ENCODE results near the gene SLC39A6. TPM values are rescaled to one million over a fixed set of nuclear protein-coding genes. Genes with fewer than 3 reads are reported as not detected.

The SLC39A6 gene
- total RNA-seq, 1 experiment from 2014 or later: 33.9 TPM

DNA sequence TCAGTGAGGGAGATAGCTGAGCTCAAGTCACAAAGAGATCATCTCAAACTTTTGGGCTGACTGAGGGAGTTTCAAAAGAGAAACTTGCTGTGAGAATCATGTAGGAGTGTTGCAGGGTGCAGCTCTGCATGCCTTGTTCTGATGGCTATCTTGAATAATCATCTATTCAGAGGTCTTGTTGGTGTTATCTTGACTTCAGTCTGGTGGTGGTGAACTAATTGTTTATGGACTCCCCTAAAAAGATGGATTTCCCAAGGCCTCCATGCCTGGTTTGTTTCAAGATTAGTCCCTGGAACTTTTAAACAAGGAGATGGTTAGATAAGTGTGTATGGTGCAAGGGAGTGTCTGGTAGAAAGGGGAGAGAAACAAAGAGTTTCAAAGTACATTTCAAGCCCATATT is 29.8 kb downstream of the SLC39A6 start:
- no peak overlapping the region for H2AFZ ChIP-seq (ENCODE audit: low read length)
- Mint-ChIP-seq H3K4me3 (no peak overlapping the region), H3K27me3 (ENCODE audit: low read depth) (no peaks in the 10 kb centered on the region), H3K36me3 (ENCODE audit: insufficient read depth in 1 of 3, low read depth in 3 of 3) (peaks cover 0 to 15% (median 11%) of the 10 kb centered on the region in 3 experiments; a peak in 5 of 7 replicates), H3K9me3 (peaks cover 18 to 21% of the 10 kb centered on the region in 2 experiments), H3K27ac (no peak overlapping the region), H3K4me1 (no peaks in the 10 kb centered on the region)
- no peak overlapping the region for H3K18ac ChIP-seq (ENCODE audit: insufficient read length, low read depth, low read length)
- H3K27ac ChIP-seq (ENCODE audit: insufficient read length, low read depth, low read length): no peak overlapping the region
- H2BK5ac ChIP-seq (ENCODE audit: insufficient read length, low read length): no peak overlapping the region
- H2BK20ac ChIP-seq (ENCODE audit: low read depth, low read length, poor library complexity, severe bottlenecking): no peak overlapping the region
- H3K79me2 ChIP-seq (ENCODE audit: insufficient read depth, low read length): no peaks in the 10 kb centered on the region
- no peak for TF ChIP-seq CTCF (conservative IDR thresholded peaks at IDR 0.05)
- no peak overlapping the region for H3K4ac ChIP-seq (ENCODE audit: low read depth, low read length)
- H3K9me3 ChIP-seq (ENCODE audit: control insufficient read depth, low read depth, low read length): peaks cover 11% of the 10 kb centered on the region
- no peak overlapping the region for H4K8ac ChIP-seq (replicated peaks; ENCODE audit: insufficient read length, low read depth, low read length)
- H3K4me2 ChIP-seq (ENCODE audit: insufficient read depth, insufficient read length, low read length): no peak overlapping the region
- H3K4me1 ChIP-seq (ENCODE audit: insufficient read depth, low read length): no peaks in the 10 kb centered on the region
- no peaks in the 10 kb centered on the region for H3K27me3 ChIP-seq (ENCODE audit: insufficient read depth, low read length)
- H3K9ac ChIP-seq (ENCODE audit: extremely low read depth, insufficient read length, low read length): no peak overlapping the region
- H4K5ac ChIP-seq (ENCODE audit: insufficient read length, low read depth, low read length): no peak overlapping the region
- H4K20me1 ChIP-seq (ENCODE audit: control insufficient read depth, insufficient read depth, insufficient read length): no peaks in the 10 kb centered on the region
- no peak overlapping the region for H2BK120ac ChIP-seq (ENCODE audit: low read depth, low read length, poor library complexity, severe bottlenecking)
- H3K79me1 ChIP-seq (ENCODE audit: insufficient read depth, low read depth, low read length, poor library complexity, severe bottlenecking): no peaks in the 10 kb centered on the region
- H3K14ac ChIP-seq (ENCODE audit: insufficient read depth, low read length): no peak overlapping the region
- no peak overlapping the region for H2BK15ac ChIP-seq (ENCODE audit: low read depth, low read length)
- no peak overlapping the region for H3T11ph ChIP-seq (ENCODE audit: low read length)
- H3K23me2 ChIP-seq (ENCODE audit: insufficient read length, low read depth, low read length, poor library complexity, severe bottlenecking): no peaks in the 10 kb centered on the region
- no peak overlapping the region for H2BK12ac ChIP-seq (ENCODE audit: insufficient read length, low read depth, low read length)
- no peak overlapping the region for H3K23ac ChIP-seq (ENCODE audit: insufficient read length, low read depth, low read length)
- no peak overlapping the region for H2AK5ac ChIP-seq (ENCODE audit: insufficient read length, low read length)
- H3K56ac ChIP-seq (ENCODE audit: insufficient read length, low read depth, low read length): no peak overlapping the region
- DNase-seq: no peak
- no peak overlapping the region for H4K91ac ChIP-seq (ENCODE audit: insufficient read length, low read depth, low read length)

Data from H9 (cell line).